DOHH2 (cell line): ENCODE measurements around the gene PPRC1.

ENCODE experiments used
- EZH2phosphoT487 ChIP-seq: fragments of 200-600 bp; sonication (generic); IDR thresholded peaks from 2 replicates; pipeline ENCODE4 v1.6.1; 2017; ENCODE audit warnings: borderline replicate concordance, mild to moderate bottlenecking, antibody characterized with exemption, low read length, moderate library complexity, mixed read lengths
- TF ChIP-seq, protein P1 (sequence below): fragments of 200-600 bp; sonication (generic); IDR thresholded peaks from one replicate; pipeline ENCODE4 v1.5.1; 2014; ENCODE audit warnings: antibody characterized with exemption, mild to moderate bottlenecking, low read depth, low read length; ENCODE audit not compliant: poor library complexity, severe bottlenecking

DNA sequence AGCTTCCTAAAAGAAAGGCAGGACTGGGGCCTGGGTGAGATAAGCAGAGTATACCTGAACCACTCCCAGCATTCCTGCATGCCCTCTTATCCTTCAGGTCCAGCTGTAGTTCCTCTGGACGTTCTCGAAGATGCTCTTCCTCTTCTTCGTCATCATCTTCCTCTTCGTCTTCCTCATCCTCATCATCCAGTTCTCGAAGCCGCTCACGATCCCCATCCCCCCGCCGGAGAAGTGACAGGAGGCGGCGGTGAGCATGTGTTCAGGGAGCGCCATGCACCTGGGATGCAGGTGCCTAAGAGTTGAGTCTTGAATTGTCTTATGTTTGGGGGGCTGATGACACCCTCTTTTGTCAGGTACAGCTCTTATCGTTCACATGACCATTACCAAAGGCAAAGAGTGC, 15.4 kb downstream of the PPRC1 start:
- TF ChIP-seq, protein P1, sequence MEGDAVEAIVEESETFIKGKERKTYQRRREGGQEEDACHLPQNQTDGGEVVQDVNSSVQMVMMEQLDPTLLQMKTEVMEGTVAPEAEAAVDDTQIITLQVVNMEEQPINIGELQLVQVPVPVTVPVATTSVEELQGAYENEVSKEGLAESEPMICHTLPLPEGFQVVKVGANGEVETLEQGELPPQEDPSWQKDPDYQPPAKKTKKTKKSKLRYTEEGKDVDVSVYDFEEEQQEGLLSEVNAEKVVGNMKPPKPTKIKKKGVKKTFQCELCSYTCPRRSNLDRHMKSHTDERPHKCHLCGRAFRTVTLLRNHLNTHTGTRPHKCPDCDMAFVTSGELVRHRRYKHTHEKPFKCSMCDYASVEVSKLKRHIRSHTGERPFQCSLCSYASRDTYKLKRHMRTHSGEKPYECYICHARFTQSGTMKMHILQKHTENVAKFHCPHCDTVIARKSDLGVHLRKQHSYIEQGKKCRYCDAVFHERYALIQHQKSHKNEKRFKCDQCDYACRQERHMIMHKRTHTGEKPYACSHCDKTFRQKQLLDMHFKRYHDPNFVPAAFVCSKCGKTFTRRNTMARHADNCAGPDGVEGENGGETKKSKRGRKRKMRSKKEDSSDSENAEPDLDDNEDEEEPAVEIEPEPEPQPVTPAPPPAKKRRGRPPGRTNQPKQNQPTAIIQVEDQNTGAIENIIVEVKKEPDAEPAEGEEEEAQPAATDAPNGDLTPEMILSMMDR, result no peak
- TF ChIP-seq EZH2phosphoT487, result no peak
